GM18511 (cell line): Measurements from ENCODE around the gene LGALS7B.
"Not testable (repeated sequence)": the region's sequence is repeated elsewhere in the genome, so short reads cannot be mapped to it uniquely, and the experiment has no call there.

Source experiments
- ATAC-seq: cut with Tn5 transposase; IDR thresholded peaks from one replicate; pipeline ENCODE4 v1.9.1; 2021; ENCODE audit warnings: mild to moderate bottlenecking, moderate library complexity; ENCODE audit not compliant: unreplicated experiment

LGALS7B gene

DNA sequence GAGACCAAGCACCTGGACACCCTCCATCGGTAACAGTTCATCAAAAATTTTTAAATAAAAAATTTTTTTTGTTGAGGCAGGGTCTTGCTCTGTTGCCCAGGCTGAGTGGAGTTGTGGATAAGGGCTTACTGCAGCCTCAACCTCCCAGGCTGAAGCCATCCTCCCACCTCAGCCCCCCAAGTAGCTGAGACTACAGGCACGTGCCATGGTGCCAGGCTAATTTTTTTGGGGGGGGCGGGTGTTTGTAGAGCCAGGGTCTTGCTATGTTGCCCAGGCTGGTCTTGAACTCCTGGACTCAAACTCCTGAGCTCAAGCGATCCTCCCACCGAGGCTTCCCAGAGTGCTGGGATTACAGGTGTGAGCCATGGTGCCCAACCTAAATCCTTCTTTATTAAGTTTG is 4.7 kb downstream of the LGALS7B start:
- no peak for ATAC-seq

DNA sequence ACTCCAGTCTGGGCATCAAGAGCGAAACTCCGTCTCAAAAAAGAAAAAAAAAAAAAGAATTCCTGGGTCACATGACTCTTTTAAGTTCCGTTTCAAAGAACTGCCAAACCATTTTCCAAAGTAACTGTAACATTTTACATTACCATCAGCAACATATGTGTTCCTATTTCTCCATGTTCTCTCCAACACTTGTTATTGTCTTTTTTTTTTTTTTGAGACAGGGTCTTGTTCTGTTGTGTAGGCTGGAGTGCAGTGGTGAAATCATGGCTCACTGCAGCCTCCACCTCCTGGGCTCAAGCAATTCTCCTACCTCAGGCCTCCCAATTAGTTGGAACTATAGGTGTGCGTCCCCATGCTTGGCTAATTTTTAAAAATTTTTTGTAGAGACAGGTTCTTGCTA is 6.5 kb downstream of the LGALS7B start:
- no peak for ATAC-seq

DNA sequence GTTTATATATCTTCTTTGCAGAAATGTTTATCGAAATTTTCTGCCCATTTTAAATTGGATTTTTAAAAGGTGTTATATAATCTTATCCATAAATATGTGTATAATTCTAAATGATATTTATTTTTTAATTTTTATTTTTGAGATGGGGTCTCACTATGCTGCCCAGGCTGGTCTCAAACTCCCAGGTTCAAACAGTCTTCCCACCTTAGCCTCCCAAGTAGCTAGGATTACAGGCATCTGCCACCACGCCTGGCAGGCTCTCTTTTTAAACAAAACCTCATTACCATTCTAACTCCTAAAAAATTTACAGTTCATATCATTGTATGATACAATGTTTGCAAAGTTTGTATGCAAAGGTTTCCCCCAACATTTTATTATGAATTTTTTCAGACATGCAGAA is 7.2 kb downstream of the LGALS7B start:
- ATAC-seq: no peak

DNA sequence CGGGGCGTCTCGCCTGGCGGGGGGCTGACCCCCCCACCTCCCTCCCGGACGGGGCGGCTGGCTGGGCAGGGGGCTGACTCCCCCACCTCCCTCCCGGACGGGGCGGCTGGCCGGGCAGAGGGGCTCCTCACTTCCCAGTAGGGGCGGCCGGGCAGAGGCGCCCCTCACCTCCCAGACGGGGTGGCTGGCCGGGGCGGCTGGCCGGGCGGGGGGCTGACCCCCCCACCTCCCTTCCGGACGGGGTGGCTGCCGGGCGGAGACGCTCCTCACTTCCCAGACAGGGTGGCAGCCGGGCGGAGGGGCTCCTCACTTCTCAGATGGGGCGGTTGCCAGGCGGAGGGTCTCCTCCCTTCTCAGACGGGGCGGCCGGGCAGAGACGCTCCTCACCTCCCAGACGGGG is 8.8 kb downstream of the LGALS7B start:
- ATAC-seq: not testable (repeated sequence)

DNA sequence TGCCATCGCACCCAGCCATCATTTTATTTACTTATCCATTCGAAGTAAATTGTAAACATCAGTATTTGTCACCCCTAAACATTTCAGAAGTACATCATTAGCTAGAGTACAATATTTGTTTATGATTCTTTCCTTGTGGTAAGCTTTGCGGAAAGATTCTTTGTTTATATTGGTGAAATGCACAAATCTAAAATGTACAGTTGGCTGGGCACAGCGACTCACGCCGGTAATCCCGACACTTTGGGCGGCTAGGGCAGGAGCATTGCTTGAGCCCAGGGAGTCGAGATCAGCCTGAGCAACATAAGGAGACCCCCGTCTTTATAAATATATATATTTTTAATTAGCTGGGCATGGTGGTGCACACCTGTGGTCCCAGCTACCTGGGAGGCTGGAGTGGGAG is 10.1 kb downstream of the LGALS7B start:
- no peak for ATAC-seq

DNA sequence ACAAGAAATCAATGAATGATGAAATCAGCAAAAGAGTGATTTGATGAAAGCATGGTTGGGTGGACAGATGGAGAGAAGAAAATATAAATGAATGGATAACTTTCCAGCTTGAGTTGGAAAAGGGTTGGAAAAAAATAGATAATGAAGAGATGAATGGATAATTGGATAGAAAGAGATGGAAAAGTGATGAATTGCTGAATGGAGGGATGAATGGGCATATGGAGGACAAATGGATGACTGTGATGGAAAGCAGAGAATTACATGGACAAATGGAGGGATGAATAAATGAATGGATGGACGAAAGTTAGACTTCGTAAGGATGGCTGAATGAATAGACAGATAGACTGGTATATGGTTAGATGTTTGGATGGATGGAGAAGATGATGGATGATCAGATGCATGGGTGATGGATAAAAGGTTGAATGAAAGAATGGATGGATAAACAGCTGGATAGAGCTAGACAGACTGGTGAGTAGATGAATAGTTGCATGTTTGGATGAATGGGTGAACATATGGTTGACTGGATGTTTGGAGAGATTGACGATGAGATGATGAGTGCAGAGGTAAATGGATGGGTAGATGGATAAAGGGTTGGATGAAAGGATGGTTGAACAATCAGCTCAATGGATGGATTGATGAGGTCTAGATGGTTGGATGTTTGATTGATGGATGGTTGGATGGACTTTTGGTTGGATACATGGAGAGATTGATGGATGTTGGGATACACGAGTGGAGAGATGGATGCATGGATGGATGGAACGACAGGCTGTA is 11.8 kb downstream of the LGALS7B start:
- no peak for ATAC-seq

DNA sequence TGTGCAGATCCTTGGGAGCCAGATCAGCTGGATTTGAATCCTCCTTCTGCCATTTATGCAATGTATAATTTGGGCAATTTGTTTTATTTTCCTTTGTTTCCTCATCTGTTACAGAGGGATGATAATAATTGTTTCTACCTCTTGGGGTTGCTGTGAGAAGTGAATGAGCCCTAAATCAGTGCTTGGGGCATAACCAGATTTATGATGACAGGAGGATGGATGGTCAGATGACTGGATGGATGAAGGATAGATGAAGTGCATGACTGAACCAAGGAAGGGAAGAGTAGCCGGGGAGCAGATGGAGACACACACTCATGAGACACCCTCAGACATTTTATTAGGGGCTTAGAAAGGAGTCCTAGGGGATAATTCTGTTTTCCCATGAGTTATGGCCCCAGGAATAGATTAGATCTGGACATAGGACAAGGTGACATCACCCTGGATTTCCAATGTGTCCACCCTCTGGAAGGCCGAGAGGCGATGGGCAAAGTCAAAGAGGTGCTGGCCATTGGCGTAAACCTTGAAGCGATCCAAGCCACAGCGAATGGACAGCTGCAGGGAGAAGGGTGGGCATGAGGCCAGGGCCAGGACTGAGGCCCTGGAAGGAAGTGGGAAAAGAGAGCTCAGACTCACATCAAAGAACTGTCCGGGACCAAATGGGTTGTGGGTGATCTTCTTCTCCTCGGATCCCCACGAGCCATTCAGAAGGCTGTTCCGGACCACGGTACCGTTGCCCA is 12.5 kb downstream of the LGALS7B start:
- no peak for ATAC-seq

DNA sequence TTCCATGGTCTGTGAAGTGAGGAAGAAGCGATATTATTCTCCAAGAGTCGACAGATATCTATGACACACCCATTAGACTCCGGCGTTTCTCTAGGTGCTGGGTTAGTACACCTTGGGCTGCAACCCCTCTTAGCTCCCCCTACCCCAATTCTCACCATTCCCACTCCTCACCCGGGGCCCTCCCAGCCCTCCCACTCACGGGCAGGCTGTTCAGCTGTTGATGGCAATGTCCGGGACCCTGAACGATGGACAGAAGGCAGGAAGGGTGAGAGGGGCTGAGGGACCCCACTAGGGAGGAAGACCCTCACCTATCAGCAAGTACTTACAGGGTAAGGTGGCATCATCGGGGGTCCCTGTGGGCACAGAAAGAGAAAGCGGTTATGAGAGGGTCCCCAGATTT is 14.5 kb downstream of the LGALS7B start:
- ATAC-seq: no peak

DNA sequence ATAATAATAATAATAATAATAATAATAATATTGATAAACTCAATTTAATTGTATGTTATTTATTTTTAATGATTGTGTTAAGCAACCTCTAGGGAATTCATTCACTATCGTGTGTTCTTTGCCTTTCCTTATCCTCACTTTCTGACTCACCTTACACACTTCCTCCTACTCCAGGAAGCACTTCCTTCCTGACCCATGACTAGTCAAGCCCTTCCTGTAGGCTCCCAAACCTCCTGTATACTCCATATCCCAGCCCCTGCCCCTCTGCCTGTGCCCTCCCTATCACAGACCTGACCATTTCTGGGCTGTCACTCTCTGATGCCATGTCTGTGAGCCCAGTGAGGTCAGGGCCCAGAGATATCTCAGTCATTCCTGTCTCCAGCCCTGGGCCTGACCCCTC is 16.2 kb downstream of the LGALS7B start:
- ATAC-seq: no peak

DNA sequence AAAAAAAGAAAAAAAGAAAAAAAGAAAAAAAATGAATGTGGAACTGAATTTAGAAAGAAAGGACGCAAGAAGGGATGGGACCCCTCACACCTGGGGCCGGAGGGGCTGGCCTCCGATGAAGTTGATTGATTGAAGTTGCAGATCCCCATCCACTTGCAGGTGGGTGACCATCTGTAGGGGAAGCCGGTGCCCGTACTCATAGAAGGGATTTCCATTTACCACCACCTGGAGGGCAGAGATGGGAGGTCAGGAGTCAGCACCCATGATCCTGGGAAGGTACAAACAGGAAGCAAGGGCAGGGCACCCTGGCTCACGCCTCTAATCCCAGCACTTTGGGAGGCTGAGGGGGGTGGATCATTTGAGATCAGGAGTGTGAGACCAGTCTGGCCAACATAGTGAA is 17.4 kb downstream of the LGALS7B start:
- no peak for ATAC-seq

DNA sequence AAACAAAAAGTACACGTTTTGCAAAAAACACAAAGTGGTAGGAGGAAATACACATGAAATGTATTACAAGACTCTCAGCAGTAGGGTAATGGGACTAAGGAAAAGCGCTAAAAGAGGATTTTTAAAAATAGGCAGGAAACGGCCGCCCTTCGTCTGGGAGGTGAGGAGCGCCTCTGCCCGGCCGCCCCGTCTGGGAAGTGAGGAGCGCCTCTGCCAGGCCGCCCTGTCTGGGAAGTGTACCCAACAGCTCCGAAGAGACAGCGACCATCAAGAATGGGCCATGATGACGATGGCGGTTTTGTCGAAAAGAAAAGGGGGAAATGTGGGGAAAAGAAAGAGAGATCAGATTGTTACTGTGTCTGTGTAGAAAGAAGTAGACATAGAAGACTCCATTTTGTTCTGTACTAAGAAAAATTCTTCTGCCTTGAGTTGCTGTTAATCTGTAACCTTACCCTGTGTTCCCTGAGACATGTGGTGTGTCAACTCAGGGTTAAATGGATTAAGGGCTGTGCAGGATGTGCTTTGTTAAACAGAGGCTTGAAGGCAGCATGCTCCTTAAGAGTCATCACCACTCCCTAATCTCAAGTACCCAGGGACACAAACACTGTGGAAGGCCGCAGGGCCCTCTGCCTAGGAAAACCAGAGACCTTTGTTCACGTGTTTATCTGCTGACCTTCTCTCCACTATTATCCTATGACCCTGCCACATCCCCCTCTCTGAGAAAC is 18.5 kb downstream of the LGALS7B start:
- ATAC-seq: not testable (repeated sequence)

DNA sequence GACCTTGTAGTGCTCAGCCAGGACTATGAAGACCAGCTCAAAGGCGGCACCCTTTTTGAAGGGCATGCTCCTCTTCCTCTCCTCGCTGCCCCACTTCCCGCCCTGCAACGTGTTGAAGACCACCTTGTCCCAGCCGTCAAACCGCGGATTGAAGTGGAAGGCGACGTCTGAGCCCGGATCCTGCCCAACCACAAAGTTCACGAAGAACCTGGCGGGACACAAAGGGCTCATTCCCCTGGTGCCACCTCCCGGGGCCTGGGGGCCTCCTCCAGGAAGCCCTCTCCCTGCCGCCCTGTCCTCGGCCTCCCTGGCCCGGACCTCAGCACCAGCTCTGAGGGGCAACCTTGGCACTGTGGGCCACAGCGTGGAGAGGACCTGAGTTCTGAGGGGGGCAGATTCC is 19.7 kb downstream of the LGALS7B start:
- ATAC-seq: no peak

DNA sequence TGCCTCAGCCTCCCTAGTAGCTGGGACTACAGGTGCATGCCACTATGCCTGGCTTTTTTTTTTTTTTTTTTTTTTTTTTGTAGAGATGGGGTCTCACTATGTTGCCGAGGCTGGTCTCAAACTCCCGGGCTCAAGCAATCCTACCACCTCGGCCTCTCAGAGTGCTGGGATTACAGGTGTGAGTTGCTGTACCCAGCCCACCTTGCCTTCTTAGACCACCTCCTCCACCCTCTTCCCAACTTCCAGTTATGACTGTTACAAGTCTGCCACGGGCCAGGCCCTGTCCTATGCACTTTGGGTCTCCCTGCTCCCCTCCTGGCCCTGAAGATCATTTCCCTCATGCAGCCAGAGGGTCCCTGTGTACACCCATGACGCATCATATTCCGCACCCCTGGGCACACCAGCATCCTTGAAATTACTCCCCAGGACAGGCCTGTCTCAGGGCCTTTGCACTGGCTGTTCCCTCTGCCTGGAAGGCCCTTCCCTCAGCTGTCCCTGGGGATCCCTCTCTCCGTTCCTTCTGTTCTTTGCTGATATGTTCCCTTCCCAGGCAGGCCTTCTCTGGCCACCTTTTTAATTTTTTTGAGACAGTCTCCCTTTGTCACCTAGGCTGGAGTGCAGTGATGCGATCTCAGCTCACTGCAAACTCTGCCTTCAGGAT is 20.7 kb downstream of the LGALS7B start:
- ATAC-seq: no peak

DNA sequence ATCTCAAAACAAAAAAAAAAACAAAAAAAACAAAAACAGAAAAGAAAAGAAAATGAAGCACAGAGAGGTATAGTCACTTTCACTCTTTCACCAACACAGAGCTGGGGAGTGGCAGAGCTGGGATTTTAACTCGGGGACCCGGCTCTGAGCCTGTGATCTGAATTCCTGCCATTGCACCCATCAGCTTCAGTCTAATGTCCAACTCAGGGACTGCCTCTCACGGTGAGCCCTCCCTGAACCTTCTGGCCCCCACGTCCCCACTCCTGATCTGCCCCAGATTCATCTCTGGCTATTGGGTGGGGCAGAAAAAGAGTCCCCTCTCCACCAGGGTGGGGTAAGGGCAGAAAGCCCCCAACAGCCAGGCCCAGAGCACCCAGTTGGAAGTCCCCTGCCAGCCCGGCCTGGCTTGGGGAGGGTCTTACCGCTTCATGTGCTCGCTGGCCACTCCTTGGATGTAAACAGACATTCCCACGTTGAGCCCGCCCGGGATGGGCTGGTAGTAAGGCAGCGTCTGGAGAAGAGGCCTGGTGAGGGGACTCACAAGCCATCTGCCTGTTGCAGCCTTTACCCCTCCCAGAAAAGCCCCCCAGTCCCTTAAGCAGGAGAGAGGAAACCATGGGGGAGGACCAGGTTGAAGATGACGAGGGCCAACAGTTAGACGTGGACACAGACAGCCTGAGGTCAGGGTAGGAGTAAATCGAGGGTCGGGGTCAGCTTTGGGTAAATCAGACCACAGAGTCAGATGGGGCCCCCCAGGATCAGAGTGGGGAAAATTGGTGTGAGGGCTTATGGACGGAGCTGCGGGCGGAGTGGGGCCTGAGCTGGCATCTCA is 23.2 kb downstream of the LGALS7B start:
- no peak for ATAC-seq

DNA sequence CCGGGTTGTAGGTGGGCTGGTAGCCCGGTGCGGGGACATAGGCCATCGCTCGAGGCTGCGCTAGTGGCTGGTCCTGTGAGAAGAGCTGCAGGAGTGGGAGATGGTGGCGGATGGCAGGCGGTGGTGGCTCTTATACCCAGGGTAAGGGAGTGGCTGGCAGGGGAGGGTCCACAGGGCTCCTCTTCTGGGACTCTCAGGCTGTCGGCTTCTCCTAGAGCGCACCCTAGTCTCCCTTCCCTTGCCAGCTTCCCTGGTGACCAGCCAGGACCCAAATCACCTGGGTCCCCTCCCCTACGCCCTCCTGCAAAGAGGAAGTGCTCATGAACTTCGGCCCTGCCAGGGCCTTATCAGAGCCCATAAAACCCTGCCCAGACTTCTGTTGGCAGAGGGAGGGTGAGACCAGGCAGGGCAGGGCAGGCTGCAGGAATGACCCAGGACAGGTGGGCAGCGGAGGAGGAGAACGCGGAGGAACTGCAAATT is 23.9 kb downstream of the LGALS7B start, which contains the start of gene LGALS4:
TSS of gene LGALS4 (minus strand) at position 105 of the 480 bp plus-strand sequence. CDS start at position 46, 59 bp downstream.
- no peak for ATAC-seq

DNA sequence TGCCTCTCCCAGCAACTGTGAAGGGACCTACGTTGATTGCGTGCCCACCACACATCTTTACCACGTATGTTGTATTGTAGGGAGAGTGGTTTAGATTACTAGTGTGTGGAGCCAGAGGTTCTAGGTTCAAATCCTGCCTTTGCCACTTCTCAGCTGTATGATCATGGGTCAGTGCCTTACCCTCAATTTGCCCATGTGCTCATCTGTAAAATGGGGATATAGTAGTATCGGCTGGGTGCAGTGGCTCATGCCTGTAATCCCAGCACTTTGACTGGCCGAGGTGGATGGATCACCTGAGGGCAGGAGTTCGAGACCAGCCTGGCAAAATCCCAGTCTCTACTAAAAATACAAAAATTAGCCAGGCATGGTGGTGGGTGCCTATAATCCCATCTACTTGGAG is 24.3 kb downstream of the LGALS7B start:
- ATAC-seq: no peak

DNA sequence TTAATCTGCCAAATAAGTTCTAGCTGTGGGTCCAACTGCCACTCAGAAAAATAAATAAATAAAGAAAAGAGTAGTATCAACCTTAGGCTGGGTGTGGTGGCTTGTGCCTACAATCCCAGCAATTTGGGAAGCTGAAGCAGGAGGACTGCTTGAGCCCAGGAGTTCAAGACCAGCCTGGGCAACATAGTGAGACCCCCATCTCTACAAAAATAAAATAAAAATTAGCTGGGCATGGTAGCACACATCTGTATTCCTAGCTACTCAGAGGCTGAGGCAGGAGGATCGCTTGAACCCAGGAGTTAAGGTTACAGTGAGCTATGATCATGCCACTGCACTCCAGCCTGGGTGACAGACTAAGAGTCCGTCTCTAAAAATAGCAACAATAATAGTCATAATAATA is 24.9 kb downstream of the LGALS7B start:
- ATAC-seq: not testable (repeated sequence)

DNA sequence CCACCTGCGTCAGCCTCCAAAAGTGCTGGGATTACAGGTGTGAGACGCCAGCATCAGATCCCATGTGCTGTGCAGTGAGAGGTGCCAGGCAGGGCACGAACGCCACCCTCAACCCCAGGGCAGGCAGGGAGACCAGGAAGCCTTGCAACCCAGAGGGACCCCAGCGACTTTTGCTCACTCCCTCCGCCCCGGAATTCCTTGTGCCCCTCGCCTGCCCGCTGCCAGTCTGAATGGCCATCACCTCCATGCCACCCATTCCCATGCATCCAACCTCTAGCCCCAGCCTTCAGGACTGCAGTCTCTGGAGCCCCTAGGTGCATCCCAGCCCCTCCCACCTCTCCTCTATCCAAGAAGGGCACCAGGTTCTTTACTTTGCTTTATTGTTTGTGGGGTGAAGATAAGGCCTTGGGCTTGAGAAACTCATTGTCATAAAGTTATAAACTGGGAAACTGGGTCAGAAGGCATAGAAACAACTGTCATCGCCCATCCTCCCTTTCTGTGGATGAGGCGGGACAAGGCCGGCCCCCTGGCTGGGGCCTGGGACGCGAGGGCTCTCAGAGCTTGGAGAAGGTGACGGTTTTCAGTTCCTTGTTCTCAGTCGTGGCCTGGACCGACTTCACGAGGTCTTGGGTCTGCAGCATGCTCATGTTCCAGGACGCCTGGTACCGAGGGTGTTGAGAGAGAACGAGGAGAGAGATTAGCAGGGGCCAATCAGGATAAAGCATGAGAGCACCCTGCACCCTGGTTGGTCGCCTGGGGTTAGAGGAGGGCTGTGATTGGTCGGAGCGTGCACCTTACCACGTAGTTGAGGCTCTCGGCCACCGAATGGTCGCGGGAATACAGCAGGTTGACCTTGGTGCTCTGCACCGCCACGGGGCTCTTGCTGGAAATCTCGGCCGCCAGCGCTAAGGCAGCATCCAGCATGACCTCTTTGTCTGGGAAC is 26.3 kb downstream of the LGALS7B start:
- ATAC-seq: no peak

DNA sequence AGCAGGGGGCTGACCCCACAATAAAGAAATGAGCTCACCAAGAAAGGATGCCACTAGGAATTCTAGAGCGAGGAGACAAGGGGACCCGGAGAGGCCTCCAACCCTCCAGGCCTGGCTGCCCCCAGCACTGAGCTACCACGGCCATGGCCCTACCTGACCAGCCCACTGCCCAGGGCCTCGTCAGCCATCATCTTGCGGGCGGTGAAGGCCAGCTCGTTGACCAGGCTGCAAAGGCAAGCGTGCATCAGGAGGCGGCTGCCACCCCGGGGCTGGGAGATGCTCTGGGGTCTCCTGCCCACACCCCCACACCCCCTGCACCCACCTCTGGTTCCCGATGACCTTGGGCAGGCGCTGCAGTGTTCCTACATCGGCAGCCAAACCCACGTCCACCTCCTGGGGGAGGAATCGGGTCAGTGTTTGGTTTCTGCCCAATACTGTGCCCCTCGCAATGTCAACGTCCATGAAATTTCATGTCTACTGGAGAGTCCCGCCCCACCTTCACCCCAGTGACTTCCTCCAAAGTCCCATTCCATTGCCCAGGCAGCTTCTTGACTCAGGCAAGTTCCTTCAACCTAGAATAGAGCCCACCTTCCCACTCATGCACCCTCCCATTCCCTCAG is 27.2 kb downstream of the LGALS7B start:
- ATAC-seq: no peak
